H1 (cell line): ENCODE results near the gene THOP1. TPM values are rescaled to one million over a fixed set of nuclear protein-coding genes. Genes with fewer than 3 reads are reported as not detected.

Experiments used
- FOSL1 ChIP-seq: IDR thresholded peaks from 2 replicates; pipeline ENCODE4 v1.6.1; 2011; ENCODE audit warnings: mild to moderate bottlenecking, low read depth, low read length, moderate library complexity; ENCODE audit not compliant: insufficient read depth
- PHF8 ChIP-seq: fragments of 200-600 bp; sonication (generic); conservative IDR thresholded peaks from 2 replicates; pipeline ENCODE4 v1.7.1; 2012; ENCODE audit warnings: low read depth, mild to moderate bottlenecking, inconsistent platforms, low read length, moderate library complexity
- polyA plus RNA-seq, 7 experiments: library from polyadenylated mRNA; depleted of rRNA in 3 of 7; stranded (reverse) in 5 of 7; unstranded in 2 of 7; fragments of >200 nt in 5 of 7; fragments of 200-250 nt in 2 of 7; gene quantifications; 1 replicate in 5 of 7; 2 replicates in 1 of 7; 4 replicates in 1 of 7; pipeline versions ENCODE4 v1.2.1 to v1.2.3, GENCODE V29; 2011 to 2013; ENCODE audit warnings: missing spikeins in 2 of 7, mixed read lengths in 2 of 7
- total RNA-seq: library from RNA; stranded (reverse); fragmentation: NEBNext Ultra II Directional; extraction: Animal tissue kit (Norgen Biotek cat#: 25700); gene quantifications from 2 replicates; pipeline ENCODE4 v1.2.1, GENCODE V29; 2021
- TF ChIP-seq, protein P1 (sequence below), 3 experiments: IDR thresholded peaks; 1 replicate in 2 of 3; 2 replicates in 1 of 3; pipeline versions ENCODE4 v1.5.1 to v1.6.1; 2011; ENCODE audit warnings: low read length in 3 of 3, mild to moderate bottlenecking in 3 of 3, inconsistent platforms in 2 of 3, low read depth in 1 of 3, moderate library complexity in 1 of 3; ENCODE audit not compliant: insufficient read depth in 1 of 3; ENCODE audit errors: control extremely low read depth in 1 of 3

The THOP1 gene
- total and polyA plus RNA-seq, 2 of the 8 experiments (the other 6 are each of a cell fraction or from before 2014, with no cell fraction given): 136 to 159 TPM

DNA sequence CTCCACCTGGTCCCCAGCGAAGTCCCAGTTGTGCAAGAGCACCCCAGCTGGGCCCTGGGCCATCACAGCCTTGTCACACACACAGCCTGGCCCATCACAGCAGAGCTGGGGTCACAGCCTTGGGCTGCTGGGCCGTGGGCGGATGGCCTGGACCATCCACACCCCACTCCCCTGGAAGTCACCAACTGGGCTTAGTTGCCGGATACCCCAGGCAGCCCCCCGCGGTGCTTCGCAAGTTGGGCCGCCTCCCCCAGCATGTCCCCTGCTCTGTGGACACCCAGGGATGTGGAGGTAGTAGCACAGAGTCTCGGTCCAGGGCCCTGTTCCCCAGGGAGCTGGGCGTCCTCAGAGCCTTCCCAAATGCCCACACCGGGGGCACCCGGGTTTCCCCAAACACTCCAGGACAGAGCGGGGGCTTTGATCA is 29.9 kb downstream of the THOP1 start (continued):
- no peak for TF ChIP-seq PHF8
- TF ChIP-seq, protein P1, sequence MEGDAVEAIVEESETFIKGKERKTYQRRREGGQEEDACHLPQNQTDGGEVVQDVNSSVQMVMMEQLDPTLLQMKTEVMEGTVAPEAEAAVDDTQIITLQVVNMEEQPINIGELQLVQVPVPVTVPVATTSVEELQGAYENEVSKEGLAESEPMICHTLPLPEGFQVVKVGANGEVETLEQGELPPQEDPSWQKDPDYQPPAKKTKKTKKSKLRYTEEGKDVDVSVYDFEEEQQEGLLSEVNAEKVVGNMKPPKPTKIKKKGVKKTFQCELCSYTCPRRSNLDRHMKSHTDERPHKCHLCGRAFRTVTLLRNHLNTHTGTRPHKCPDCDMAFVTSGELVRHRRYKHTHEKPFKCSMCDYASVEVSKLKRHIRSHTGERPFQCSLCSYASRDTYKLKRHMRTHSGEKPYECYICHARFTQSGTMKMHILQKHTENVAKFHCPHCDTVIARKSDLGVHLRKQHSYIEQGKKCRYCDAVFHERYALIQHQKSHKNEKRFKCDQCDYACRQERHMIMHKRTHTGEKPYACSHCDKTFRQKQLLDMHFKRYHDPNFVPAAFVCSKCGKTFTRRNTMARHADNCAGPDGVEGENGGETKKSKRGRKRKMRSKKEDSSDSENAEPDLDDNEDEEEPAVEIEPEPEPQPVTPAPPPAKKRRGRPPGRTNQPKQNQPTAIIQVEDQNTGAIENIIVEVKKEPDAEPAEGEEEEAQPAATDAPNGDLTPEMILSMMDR (IDR thresholded peaks at IDR 0.05; ENCODE audit: control extremely low read depth in 1 of 3, insufficient read depth in 1 of 3, low read depth in 1 of 3, low read length in 3 of 3): no peak
- no peak for TF ChIP-seq FOSL1
